GM12878 (cell line): ENCODE data around the gene PTGDR2. TPM values are rescaled to one million over a fixed set of nuclear protein-coding genes. Genes with fewer than 3 reads are reported as not detected.

Experiments used
- ATAC-seq: fragments of 200-7000 bp; cut with Tn5 transposase; 3 replicates; pipeline ENCODE4 v1.9.1; 2020; ENCODE audit warnings: mild to moderate bottlenecking, moderate library complexity
- BruUV-seq: library from RNA; stranded (reverse); fragments of 400-500 nt; replicated peaks from 2 replicates; lab custom pipeline; 2021; lab: Mats Ljungman, UMichigan
- CTCF ChIA-PET: fragments of 300-600 bp; sonication (Branson Sonifier 250); formaldehyde crosslinking; extraction: SDS; loops from one replicate; lab custom pipeline; 2021; ENCODE audit warnings: inconsistent platforms; lab: Yijun Ruan, JAX
- POLR2A ChIA-PET: fragments of 350-600 bp; formaldehyde crosslinking; extraction: SDS; loops from one replicate; lab custom pipeline; 2021; ENCODE audit warnings: inconsistent platforms; lab: Charles Lee
- RAD21 ChIA-PET: fragments of 300-600 bp; sonication (Branson Sonifier 250); formaldehyde crosslinking; loops from one replicate; lab custom pipeline; 2023; ENCODE audit warnings: antibody characterized with exemption; ENCODE audit not compliant: unreplicated experiment; lab: Charles Lee
- SMC1A ChIA-PET: fragments of 300-600 bp; sonication (Branson Sonifier 250); formaldehyde crosslinking; loops from one replicate; lab custom pipeline; 2023; ENCODE audit not compliant: unreplicated experiment, uncharacterized antibody; lab: Charles Lee
- DNase-seq: peaks from one replicate; pipeline ENCODE4 v3.0.0-alpha.2; 2011; ENCODE audit warnings: low read depth, low spot score
- FAIRE-seq: peaks from 3 replicates; lab custom pipeline; 2011; peaks lifted over from hg19 to GRCh38; lab: Jason Lieb, UNC
- H2AFZ ChIP-seq: 2 replicates; pipeline ENCODE4 v1.6.0; 2011; ENCODE audit warnings: low read depth, low read length, control low read depth; ENCODE audit not compliant: control insufficient read depth
- H3K27ac ChIP-seq: 2 replicates; pipeline ENCODE4 v1.5.1; 2011; ENCODE audit warnings: control low read depth; ENCODE audit not compliant: control insufficient read depth, insufficient read depth
- H3K27me3 ChIP-seq, 2 experiments: replicated peaks in 1 of 2; 2 replicates each; pipeline versions ENCODE4 v1.6.0 to v1.6.1; 2011; ENCODE audit warnings: low read length in 1 of 2; ENCODE audit not compliant: control insufficient read depth in 2 of 2, insufficient read depth in 2 of 2
- H3K36me3 ChIP-seq, 2 experiments: 2 replicates each; pipeline ENCODE4 v1.5.1; 2011; ENCODE audit warnings: low read length in 1 of 2; ENCODE audit not compliant: control insufficient read depth in 2 of 2, insufficient read depth in 2 of 2
- H3K4me1 ChIP-seq: 2 replicates; pipeline ENCODE4 v1.6.1; 2011; ENCODE audit warnings: mild to moderate bottlenecking, low read length, moderate library complexity, mixed read lengths; ENCODE audit not compliant: control insufficient read depth, insufficient read depth
- H3K4me2 ChIP-seq: 2 replicates; pipeline ENCODE4 v1.6.0; 2011; ENCODE audit warnings: control low read depth; ENCODE audit not compliant: control insufficient read depth, insufficient read depth
- H3K4me3 ChIP-seq: fragments of 200-600 bp; sonication (generic); 2 replicates; pipeline ENCODE4 v1.5.1; 2016
- H3K79me2 ChIP-seq: 2 replicates; pipeline ENCODE4 v1.6.0; 2011; ENCODE audit warnings: low read length; ENCODE audit not compliant: control insufficient read depth, insufficient read depth
- H3K9ac ChIP-seq: 2 replicates; pipeline ENCODE4 v1.8.0; 2011; ENCODE audit warnings: low read length, control low read depth, mixed read lengths; ENCODE audit not compliant: control insufficient read depth, insufficient read depth
- H3K9me3 ChIP-seq: replicated peaks from 3 replicates; pipeline ENCODE4 v1.5.1; 2011; ENCODE audit warnings: mild to moderate bottlenecking, low read length; ENCODE audit not compliant: control insufficient read depth, insufficient read depth
- H4K20me1 ChIP-seq: 2 replicates; pipeline ENCODE4 v1.6.0; 2011; ENCODE audit not compliant: control insufficient read depth, insufficient read depth
- ZZZ3 ChIP-seq: IDR thresholded peaks from 2 replicates; pipeline ENCODE4 v1.6.1; 2011; ENCODE audit warnings: low read depth; ENCODE audit not compliant: control insufficient read depth, insufficient read length
- WGBS: methylation state at CpG from one replicate; pipeline ENCODE4 v1.1.6; 2016; ENCODE audit warnings: low lambda C conversion rate; ENCODE audit not compliant: insufficient replicate concordance, insufficient coverage; ENCODE audit errors: missing lambda C conversion rate; 5-methylcytosine and 5-hydroxymethylcytosine counted together
- in situ Hi-C: fragments of 300-500 bp; cut with MboI; formaldehyde crosslinking; loops from 9 replicates; pipeline ENCODE4 v1.14.3; 2018; ENCODE audit warnings: mixed read lengths
- intact Hi-C: fragments of 100-400 bp; cut with micrococcal nuclease; formaldehyde crosslinking; loops from one replicate; pipeline ENCODE4 v1.14.2; 2022; ENCODE audit not compliant: unreplicated experiment
- polyA plus RNA-seq, 11 experiments: library from polyadenylated mRNA; depleted of rRNA in 4 of 11; unstranded in 6 of 11; stranded (reverse) in 5 of 11; fragments of >200 nt; fragmentation: Nextera tagmentation in 4 of 11; fragmentation: Illumina TruSeq in 1 of 11; extraction: Ambion mirVana in 4 of 11; extraction: Trizol in 1 of 11; gene quantifications; 1 replicate in 1 of 11; 2 replicates in 10 of 11; pipeline versions ENCODE4 v1.2.1 to v1.2.3, GENCODE V29; 2011 to 2016; ENCODE audit warnings: inconsistent platforms in 2 of 11, missing spikeins in 2 of 11, low read depth in 1 of 11
- total RNA-seq, 4 experiments: library from RNA; depleted of rRNA in 3 of 4; stranded (reverse); fragments of >200 nt in 3 of 4; fragmentation: Illumina TruSeq in 1 of 4; extraction: Trizol in 1 of 4; gene quantifications; 2 replicates each; pipeline versions ENCODE4 v1.2.1 to v1.2.3, GENCODE V29; 2013 to 2021

The PTGDR2 gene
- total and polyA plus RNA-seq, 10 of the 15 experiments (the other 5 are each of a cell fraction or from before 2014, with no cell fraction given): 0.01 to 0.28 (median 0.15) TPM; not detected in 6

DNA sequence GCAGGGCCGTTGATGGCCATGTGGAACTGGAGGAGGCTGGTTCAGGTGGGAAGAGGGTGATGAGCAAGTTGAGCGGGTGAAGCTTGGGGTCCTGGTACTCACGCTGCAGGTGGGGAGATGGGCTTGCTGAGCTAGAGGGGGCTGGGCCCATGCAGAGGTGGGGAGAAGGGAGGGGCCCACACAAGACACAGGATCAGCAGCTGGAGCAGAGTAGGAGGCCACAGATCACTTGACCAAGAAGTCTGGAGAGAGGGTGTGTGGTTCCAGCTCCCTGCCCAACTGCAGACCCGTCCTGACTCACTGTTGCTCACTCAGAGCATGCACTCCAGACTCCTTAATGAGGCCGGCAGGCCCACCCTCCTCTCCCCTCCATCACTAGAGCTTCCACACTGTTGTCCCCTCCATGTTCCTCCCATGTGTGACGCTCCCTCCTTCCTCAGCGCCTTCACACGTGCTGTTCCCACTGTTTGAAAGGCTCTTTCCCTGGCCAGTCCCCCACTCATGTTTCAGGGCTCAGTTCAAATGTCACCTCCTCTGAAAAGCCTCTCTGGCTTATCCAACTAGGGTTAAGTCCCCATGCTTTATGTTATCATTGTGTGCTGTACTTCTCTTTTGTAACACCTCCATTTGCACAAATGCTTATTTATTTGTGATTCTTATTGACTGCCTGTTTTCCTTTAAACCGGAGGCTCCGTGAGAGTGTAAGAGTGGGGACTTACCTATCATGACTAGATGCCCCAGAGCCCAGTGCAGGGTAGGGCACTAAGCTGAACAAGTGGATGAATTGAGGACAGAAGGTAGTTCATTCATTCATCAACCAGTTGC, 11.5 kb downstream of the PTGDR2 start:
- 68% methylated on average over 9 of the region's 10 CpGs for WGBS
- H3K27me3 ChIP-seq: no peaks in the 10 kb centered on the region
- SMC1A ChIA-PET: interaction anchor here (0.9 to 2.0 kb wide), 6 partner anchors 14 to 103 kb away, joined by 3 to 6 read pairs (median 4); no protein-coding TSS in a partner anchor
- no TSS peak for BruUV-seq
- FAIRE-seq (no peak), ATAC-seq (peak; percentile 5; the same call in 2 of the 3 replicates), DNase-seq (no peak)
- peaks cover 2 to 12% of the 10 kb centered on the region in 2 experiments; a peak in 3 of 4 replicates for H3K36me3 ChIP-seq
- CTCF ChIA-PET: interaction anchor here (1.1 to 3.2 kb wide), 5 partner anchors 13 to 344 kb away, joined by 3 to 18 read pairs (median 10); no protein-coding TSS in a partner anchor
- intact Hi-C loops: loop anchor here (2.0 to 10.0 kb wide), 2 partner anchors 55 to 111 kb away; partner anchors contain the start of gene SLC15A3
- H3K4me1 ChIP-seq: peaks cover 4% of the 10 kb centered on the region
- no peak overlapping the region for H3K27ac ChIP-seq
- in situ Hi-C loops: no loop called here
- POLR2A ChIA-PET: no interaction called here
- RAD21 ChIA-PET: interaction anchor here (2.0 kb wide), 1 partner anchor 12 kb away, joined by 9 read pairs; no protein-coding TSS in a partner anchor
- TF ChIP-seq ZZZ3: no peak
- H2AFZ ChIP-seq: no peak overlapping the region
- no peaks in the 10 kb centered on the region for H4K20me1 ChIP-seq
- no peaks in the 10 kb centered on the region for H3K9me3 ChIP-seq
- H3K4me3 ChIP-seq: peak overlapping the region; percentile 92
- H3K4me2 ChIP-seq: peak overlapping the region; percentile 92
- peaks cover 48% of the 10 kb centered on the region for H3K79me2 ChIP-seq
- peak overlapping the region; percentile 86 for H3K9ac ChIP-seq
